Fibroblast of lung (primary cell): ENCODE measurements around the gene EPHB1. TPM values are rescaled to one million over a fixed set of nuclear protein-coding genes. Genes with fewer than 3 reads are reported as not detected.

ENCODE experiments used
- DNase-seq, 2 donors: peaks; one replicate each; pipeline versions ENCODE4 v3.0.0 to v3.0.0-alpha.2; 2010; ENCODE audit warnings: low read depth in 2 of 2
- H2AFZ ChIP-seq: 2 replicates; pipeline ENCODE4 v1.5.1; 2012; ENCODE audit warnings: low read length, control low read depth, inconsistent platforms
- H3K27ac ChIP-seq: 2 replicates; pipeline ENCODE4 v1.5.1; 2011; ENCODE audit warnings: low read length, control low read depth; ENCODE audit not compliant: insufficient read depth
- H3K27me3 ChIP-seq: 2 replicates; pipeline ENCODE4 v1.5.1; 2011; ENCODE audit warnings: mild to moderate bottlenecking, low read length; ENCODE audit not compliant: control insufficient read depth, insufficient read depth
- H3K36me3 ChIP-seq: 2 replicates; pipeline ENCODE4 v1.5.1; 2011; ENCODE audit warnings: low read length; ENCODE audit not compliant: control insufficient read depth, insufficient read depth
- H3K4me1 ChIP-seq: 2 replicates; pipeline ENCODE4 v1.5.1; 2011; ENCODE audit warnings: low read length; ENCODE audit not compliant: control insufficient read depth, insufficient read depth; ENCODE audit errors: extremely low read depth
- H3K4me2 ChIP-seq: 2 replicates; pipeline ENCODE4 v1.5.1; 2011; ENCODE audit warnings: low read length, control low read depth; ENCODE audit not compliant: insufficient read depth; ENCODE audit errors: extremely low read depth
- H3K4me3 ChIP-seq, 4 experiments: fragments of 200-600 bp in 1 of 4; sonication (generic) in 1 of 4; replicated peaks in 1 of 4; 2 replicates each; pipeline ENCODE4 v1.5.1; 2011 to 2016; ENCODE audit warnings: low read length in 4 of 4, low read depth in 3 of 4, mild to moderate bottlenecking in 3 of 4, control low read depth in 2 of 4, inconsistent platforms in 1 of 4, mixed read lengths in 1 of 4; ENCODE audit not compliant: insufficient read depth in 1 of 4; ENCODE audit errors: control extremely low read depth in 1 of 4
- H3K79me2 ChIP-seq: 2 replicates; pipeline ENCODE4 v1.5.1; 2012; ENCODE audit warnings: mild to moderate bottlenecking, low read length, inconsistent platforms; ENCODE audit not compliant: control insufficient read depth, insufficient read depth
- H3K9ac ChIP-seq: 2 replicates; pipeline ENCODE4 v1.5.1; 2011; ENCODE audit warnings: mild to moderate bottlenecking, low read length, control low read depth; ENCODE audit not compliant: insufficient read depth
- H3K9me3 ChIP-seq: 2 replicates; pipeline ENCODE4 v1.5.1; 2012; ENCODE audit warnings: low read depth, low read length; ENCODE audit not compliant: control insufficient read depth, insufficient read depth
- H4K20me1 ChIP-seq: 2 replicates; pipeline ENCODE4 v1.5.1; 2011; ENCODE audit warnings: low read length; ENCODE audit not compliant: control insufficient read depth, insufficient read depth; ENCODE audit errors: extremely low read depth
- CTCF ChIP-seq, 2 donors: IDR thresholded peaks in 1 of 2; conservative IDR thresholded peaks in 1 of 2; 1 replicate in 1 of 2; 2 replicates in 1 of 2; pipeline ENCODE4 v1.5.1; 2011 to 2012; ENCODE audit warnings: low read length in 2 of 2, control low read depth in 1 of 2, inconsistent platforms in 1 of 2, low read depth in 1 of 2, mild to moderate bottlenecking in 1 of 2
- EZH2 ChIP-seq: IDR thresholded peaks from 2 replicates; pipeline ENCODE4 v1.5.1; 2012; ENCODE audit warnings: low read length, control low read depth, mild to moderate bottlenecking; ENCODE audit errors: missing control alignments
- polyA plus RNA-seq, 2 donors: library from polyadenylated mRNA; depleted of rRNA in 1 of 2; stranded (reverse) in 1 of 2; unstranded in 1 of 2; fragments of >200 nt; gene quantifications; 2 replicates each; pipeline ENCODE4 v1.2.1, GENCODE V29; 2011 to 2012; ENCODE audit warnings: missing spikeins in 1 of 2
- total RNA-seq: library from RNA; depleted of rRNA; stranded (reverse); fragments of >200 nt; gene quantifications from 2 replicates; pipeline ENCODE4 v1.2.1, GENCODE V29; 2014

EPHB1 gene
- total and polyA plus RNA-seq, 2 donors (not counting 1 experiment from before 2014, with no cell fraction given): 0.14 to 0.50 TPM

GRCh38 chr3:134876836-134877235 is 81.8 kb downstream of the EPHB1 start:
- Histone ChIP-seq H3K4me1 (no peaks in the 10 kb centered on the region), H4K20me1 (no peaks in the 10 kb centered on the region), H3K36me3 (no peaks in the 10 kb centered on the region), H3K9me3 (no peaks in the 10 kb centered on the region), H3K9ac (no peak overlapping the region), H3K4me3 (no peak overlapping the region), H3K27me3 (no peaks in the 10 kb centered on the region), H3K27ac (no peak overlapping the region), H2AFZ (no peak overlapping the region), H3K79me2 (no peaks in the 10 kb centered on the region), H3K4me2 (no peak overlapping the region)
- no peak for TF ChIP-seq EZH2
- no peak for TF ChIP-seq CTCF (conservative IDR thresholded peaks at IDR 0.05 in 1 of 2, IDR thresholded peaks at IDR 0.05 in 1 of 2; ENCODE audit: low read depth in 1 of 2, low read length in 2 of 2)
- DNase-seq: no peak

- Histone ChIP-seq H3K36me3 (no peaks in the 10 kb centered on the region), H3K27me3 (no peaks in the 10 kb centered on the region), H4K20me1 (no peaks in the 10 kb centered on the region), H3K4me2 (no peak overlapping the region), H3K9ac (no peak overlapping the region), H3K79me2 (no peaks in the 10 kb centered on the region), H3K27ac (no peak overlapping the region), H3K9me3 (no peaks in the 10 kb centered on the region), H2AFZ (no peak overlapping the region), H3K4me3 (no peak overlapping the region), H3K4me1 (no peaks in the 10 kb centered on the region)
- no peak for DNase-seq
- TF ChIP-seq CTCF (conservative IDR thresholded peaks at IDR 0.05 in 1 of 2, IDR thresholded peaks at IDR 0.05 in 1 of 2; ENCODE audit: low read depth in 1 of 2, low read length in 2 of 2) (no peak), EZH2 (no peak)
These were observed 82.7 kb downstream of the EPHB1 start for GRCh38 chr3:134877788-134878187.

- Histone ChIP-seq H3K4me3 (no peak overlapping the region), H3K27ac (no peak overlapping the region), H3K79me2 (no peaks in the 10 kb centered on the region), H3K36me3 (no peaks in the 10 kb centered on the region), H3K4me1 (no peaks in the 10 kb centered on the region), H3K9ac (no peak overlapping the region), H3K4me2 (no peak overlapping the region), H2AFZ (no peak overlapping the region), H4K20me1 (no peaks in the 10 kb centered on the region), H3K27me3 (no peaks in the 10 kb centered on the region), H3K9me3 (no peaks in the 10 kb centered on the region)
- no peak for DNase-seq
- TF ChIP-seq EZH2 (no peak), CTCF (conservative IDR thresholded peaks at IDR 0.05 in 1 of 2, IDR thresholded peaks at IDR 0.05 in 1 of 2; ENCODE audit: low read depth in 1 of 2, low read length in 2 of 2) (no peak)
These were observed 84.9 kb downstream of the EPHB1 start for GRCh38 chr3:134879990-134880389.
